PC-9 (cell line): ENCODE measurements around the gene ACOXL. TPM values are rescaled to one million over a fixed set of nuclear protein-coding genes. Genes with fewer than 3 reads are reported as not detected.

Experiments
- BruUV-seq: library from RNA; stranded (reverse); fragments of 400-500 nt; replicated peaks from 2 replicates; lab custom pipeline; 2021; lab: Mats Ljungman, UMichigan
- CTCF ChIA-PET: fragments of 300-600 bp; sonication (Branson Sonifier 250); formaldehyde crosslinking; loops from one replicate; lab custom pipeline; 2022; ENCODE audit warnings: antibody characterized with exemption; lab: Charles Lee
- POLR2A ChIA-PET: fragments of 300-600 bp; sonication (Branson Sonifier 250); formaldehyde crosslinking; loops from one replicate; lab custom pipeline; 2022; ENCODE audit warnings: antibody characterized with exemption; ENCODE audit not compliant: unreplicated experiment; lab: Charles Lee
- DNase-seq, 2 experiments: peaks; one replicate each; pipeline versions ENCODE4 v3.0.0 to v3.0.0-alpha.2; 2015 to 2022; ENCODE audit warnings: mixed read lengths in 1 of 2
- H2AFZ ChIP-seq: fragments of 200-600 bp; sonication (generic); 2 replicates; pipeline ENCODE4 v1.8.1; 2017; ENCODE audit warnings: antibody characterized with exemption
- H3F3A ChIP-seq: fragments of 200-600 bp; sonication (generic); 2 replicates; pipeline ENCODE4 v1.8.1; 2017; ENCODE audit warnings: antibody characterized with exemption, mild to moderate bottlenecking, low read depth; ENCODE audit not compliant: insufficient read depth
- H3K27ac ChIP-seq: fragments of 200-600 bp; sonication (generic); 2 replicates; pipeline ENCODE4 v1.6.1; 2016; ENCODE audit warnings: mixed run types
- H3K27me3 ChIP-seq: fragments of 200-600 bp; sonication (generic); 2 replicates; pipeline ENCODE4 v1.6.1; 2016; ENCODE audit warnings: low read depth, mixed run types; ENCODE audit not compliant: insufficient read depth
- H3K36me3 ChIP-seq: fragments of 200-600 bp; sonication (generic); 2 replicates; pipeline ENCODE4 v1.6.1; 2016; ENCODE audit warnings: low read depth, mixed run types
- H3K4me1 ChIP-seq: fragments of 200-600 bp; sonication (generic); replicated peaks from 2 replicates; pipeline ENCODE4 v1.6.1; 2016; ENCODE audit warnings: mixed run types; ENCODE audit not compliant: insufficient read depth
- H3K4me2 ChIP-seq: fragments of 200-600 bp; sonication (generic); 2 replicates; pipeline ENCODE4 v1.6.1; 2017; ENCODE audit warnings: mixed run types
- H3K4me3 ChIP-seq: fragments of 200-600 bp; sonication (generic); 2 replicates; pipeline ENCODE4 v1.6.1; 2016; ENCODE audit warnings: mixed run types
- H3K79me2 ChIP-seq: fragments of 200-600 bp; sonication (generic); 2 replicates; pipeline ENCODE4 v1.6.1; 2017; ENCODE audit warnings: low read depth, mixed run types
- H3K9me2 ChIP-seq: fragments of 200-600 bp; sonication (generic); 2 replicates; pipeline ENCODE4 v1.8.1; 2017; ENCODE audit warnings: mild to moderate bottlenecking; ENCODE audit not compliant: insufficient read depth
- H3K9me3 ChIP-seq: fragments of 200-600 bp; sonication (generic); 2 replicates; pipeline ENCODE4 v1.8.1; 2016; ENCODE audit warnings: low read depth; ENCODE audit not compliant: insufficient read depth
- H4K20me1 ChIP-seq: fragments of 200-600 bp; sonication (generic); 2 replicates; pipeline ENCODE4 v1.8.1; 2017; ENCODE audit not compliant: insufficient read depth
- CTCF ChIP-seq: fragments of 200-600 bp; sonication (generic); conservative IDR thresholded peaks from 2 replicates; pipeline ENCODE4 v1.6.1; 2017; ENCODE audit warnings: mixed run types, antibody characterized with exemption, mild to moderate bottlenecking, moderate library complexity
- EZH2 ChIP-seq: fragments of 200-600 bp; sonication (generic); IDR thresholded peaks from 2 replicates; pipeline ENCODE4 v1.8.0; 2017; ENCODE audit warnings: antibody characterized with exemption, low read depth
- intact Hi-C: fragments of 100-400 bp; cut with micrococcal nuclease; formaldehyde crosslinking; loops from one replicate; pipeline ENCODE4 v1.10.0; 2022; ENCODE audit not compliant: unreplicated experiment
- total RNA-seq: library from RNA; stranded (reverse); gene quantifications from 2 replicates; pipeline ENCODE4 v1.2.3, GENCODE V29; 2021

Gene ACOXL
- total RNA-seq, 1 experiment from 2014 or later = 10.7 TPM

GRCh38 chr2:110766291-110766690, 33.9 kb downstream of the ACOXL start:
- CTCF ChIA-PET = no interaction called here
- intact Hi-C loops = no loop called here
- H3K9me3 ChIP-seq = 0 out of 2 replicates have a peak, but pooled peaks cover 5% of the 10 kb centered on the region

GRCh38 chr2:110768591-110768990, 36.2 kb downstream of the ACOXL start:
- no TSS peak for BruUV-seq
- TF ChIP-seq CTCF (no peak), EZH2 (no peak)
- Histone ChIP-seq H3K4me3 (no peak overlapping the region), H3K4me2 (no peak overlapping the region), H4K20me1 (no peaks in the 10 kb centered on the region), H3K79me2 (no peaks in the 10 kb centered on the region), H3K27me3 (no peaks in the 10 kb centered on the region), H3K27ac (no peak overlapping the region), H3K9me3 (no peaks in the 10 kb centered on the region), H3K9me2 (no peaks in the 10 kb centered on the region), H3K4me1 (no peaks in the 10 kb centered on the region), H3K36me3 (no peaks in the 10 kb centered on the region), H3F3A (no peaks in the 10 kb centered on the region), H2AFZ (no peak overlapping the region)
- CTCF ChIA-PET = interaction anchor here (0.7 kb wide), 1 partner anchor 14 kb away, joined by 10 read pairs; no protein-coding TSS in a partner anchor
- intact Hi-C loops = no loop called here
- POLR2A ChIA-PET = interaction anchor here (0.6 kb wide), 1 partner anchor 72 kb away, joined by 4 read pairs; no protein-coding TSS in a partner anchor
- DNase-seq = no peak

More at GRCh38 chr2:110766291-110766690, 33.9 kb downstream of the ACOXL start:
- Histone ChIP-seq H3K36me3 (no peaks in the 10 kb centered on the region), H3K79me2 (no peaks in the 10 kb centered on the region), H2AFZ (no peak overlapping the region), H3K4me3 (no peak overlapping the region), H4K20me1 (no peaks in the 10 kb centered on the region), H3F3A (no peaks in the 10 kb centered on the region), H3K9me2 (no peaks in the 10 kb centered on the region), H3K27me3 (no peaks in the 10 kb centered on the region), H3K27ac (no peak overlapping the region), H3K4me1 (no peaks in the 10 kb centered on the region), H3K4me2 (no peak overlapping the region)
- POLR2A ChIA-PET = no interaction called here
- no peak for DNase-seq
- TF ChIP-seq CTCF (no peak), EZH2 (no peak)
- BruUV-seq = no TSS peak

GRCh38 chr2:110770404-110770958, 38.1 kb downstream of the ACOXL start:
- no peaks in the 10 kb centered on the region for H3K9me3 ChIP-seq
- intact Hi-C loops = no loop called here
- BruUV-seq = no TSS peak
- no peaks in the 10 kb centered on the region for H3F3A ChIP-seq
- H3K27me3 ChIP-seq = no peaks in the 10 kb centered on the region
- TF ChIP-seq CTCF (no peak), EZH2 (no peak)
- DNase-seq = no peak
- no peaks in the 10 kb centered on the region for H4K20me1 ChIP-seq
- H3K36me3 ChIP-seq = no peaks in the 10 kb centered on the region
- ChIA-PET CTCF (no interaction called here), POLR2A (interaction anchor here (0.5 kb wide), 1 partner anchor 12 kb away, joined by 4 read pairs; no protein-coding TSS in a partner anchor)
- no peaks in the 10 kb centered on the region for H3K9me2 ChIP-seq
- no peaks in the 10 kb centered on the region for H3K4me1 ChIP-seq
- H3K4me3 ChIP-seq = no peak overlapping the region
- H3K4me2 ChIP-seq = no peak overlapping the region
- H2AFZ ChIP-seq = no peak overlapping the region
- H3K27ac ChIP-seq = no peak overlapping the region
- H3K79me2 ChIP-seq = no peaks in the 10 kb centered on the region
